Adipose tissue (tissue), 3 donors: ENCODE measurements around the gene NIPAL1. TPM values are rescaled to one million over a fixed set of nuclear protein-coding genes. Genes with fewer than 3 reads are reported as not detected.

Experiments used
- H3K27ac ChIP-seq: one replicate; pipeline ENCODE4 v1.5.1; 2013; ENCODE audit warnings: low read depth, low read length
- WGBS, 3 donors: extraction: QIAGEN DNeasy Blood & Tissue Kit; methylation state at CpG; one replicate each; pipeline ENCODE4 v1.1.7; 2013; 5-methylcytosine and 5-hydroxymethylcytosine counted together
- polyA plus RNA-seq, 3 donors: library from polyadenylated mRNA; stranded (reverse); fragments of 200-250 nt; gene quantifications; one replicate each; pipeline ENCODE4 v1.2.3, GENCODE V29; 2013
- donor health status: healthy with polysubstance abuse.
- donor health status: Bipolar disorder and iron deficiency.
- donor health status: healthy.

NIPAL1 gene
- polyA plus RNA-seq, 3 donors = 0.11 to 0.77 (median 0.58) TPM

- 47 to 76% (median 63%) methylated on average over 1 of the region's 1 CpG for WGBS, 3 donors
- H3K27ac ChIP-seq = no peak overlapping the region
These were observed 31.3 kb downstream of the NIPAL1 start for GRCh38 chr4:48047896-48048295.

- 73 to 92% (median 78%) methylated on average over 8 of the region's 8 CpGs for WGBS, 3 donors
- H3K27ac ChIP-seq = no peak overlapping the region
These were observed 32.9 kb downstream of the NIPAL1 start for GRCh38 chr4:48049483-48049882.

GRCh38 chr4:48051078-48051477 lies 34.5 kb downstream of the NIPAL1 start:
- no peak overlapping the region for H3K27ac ChIP-seq

GRCh38 chr4:48058617-48059530 lies 42.3 kb downstream of the NIPAL1 start:
- 70 to 79% (median 73%) methylated on average over 5 of the region's 5 CpGs for WGBS, 3 donors
- no peak overlapping the region for H3K27ac ChIP-seq

More at GRCh38 chr4:48051078-48051477, 34.5 kb downstream of the NIPAL1 start:
- 82 to 88% (median 83%) methylated on average over 1 of the region's 1 CpG for WGBS, 3 donors

- 75 to 84% (median 80%) methylated on average over 3 of the region's 3 CpGs for whole genome bisulfite sequencing, 3 donors
These were observed 47.8 kb downstream of the NIPAL1 start for GRCh38 chr4:48064349-48064748.

GRCh38 chr4:48065587-48066052 lies 49.0 kb downstream of the NIPAL1 start:
- 93 to 100% (median 96%) methylated on average over 1 of the region's 1 CpG for WGBS, 3 donors
- no peak overlapping the region for H3K27ac ChIP-seq

More at GRCh38 chr4:48064349-48064748, 47.8 kb downstream of the NIPAL1 start:
- H3K27ac ChIP-seq = no peak overlapping the region

- 76 to 95% (median 80%) methylated on average over 9 of the region's 9 CpGs for whole genome bisulfite sequencing, 3 donors
These were observed 51.0 kb downstream of the NIPAL1 start for GRCh38 chr4:48067536-48067935.

GRCh38 chr4:48068182-48068581 lies 51.6 kb downstream of the NIPAL1 start:
- 70 to 84% (median 76%) methylated on average over 2 of the region's 2 CpGs for WGBS, 3 donors
- H3K27ac ChIP-seq = no peak overlapping the region

More at GRCh38 chr4:48067536-48067935, 51.0 kb downstream of the NIPAL1 start:
- no peak overlapping the region for H3K27ac ChIP-seq

- no peak overlapping the region for H3K27ac ChIP-seq
- WGBS, 3 donors = 46 to 79% (median 73%) methylated on average over 2 of the region's 2 CpGs
These were observed 52.5 kb downstream of the NIPAL1 start for GRCh38 chr4:48069026-48069425.

- H3K27ac ChIP-seq = no peak overlapping the region
- WGBS, 3 donors = 65 to 91% (median 90%) methylated on average over 3 of the region's 3 CpGs
These were observed 54.6 kb downstream of the NIPAL1 start for GRCh38 chr4:48071191-48071590.

GRCh38 chr4:48073567-48074103 lies 57.1 kb downstream of the NIPAL1 start:
- no peak overlapping the region for H3K27ac ChIP-seq
- 50 to 57% (median 54%) methylated on average over 3 of the region's 3 CpGs for WGBS, 3 donors

- WGBS, 3 donors = 76 to 100% (median 90%) methylated on average over 1 of the region's 1 CpG
- no peak overlapping the region for H3K27ac ChIP-seq
These were observed 58.1 kb downstream of the NIPAL1 start for GRCh38 chr4:48074657-48075056.

- 68 to 96% (median 93%) methylated on average over 2 of the region's 2 CpGs for WGBS, 3 donors
- H3K27ac ChIP-seq = no peak overlapping the region
These were observed 61.9 kb downstream of the NIPAL1 start for GRCh38 chr4:48078425-48078824.

GRCh38 chr4:48078862-48079655 lies 62.5 kb downstream of the NIPAL1 start:
- no peak overlapping the region for H3K27ac ChIP-seq
- WGBS, 3 donors = 61 to 76% (median 75%) methylated on average over 5 of the region's 5 CpGs

- WGBS, 3 donors = 58 to 73% (median 64%) methylated on average over 3 of the region's 3 CpGs
- H3K27ac ChIP-seq = no peak overlapping the region
These were observed 63.4 kb downstream of the NIPAL1 start for GRCh38 chr4:48079972-48080391.

- 67 to 70% (median 68%) methylated on average over 1 of the region's 1 CpG for WGBS, 3 donors
- H3K27ac ChIP-seq = no peak overlapping the region
These were observed 64.6 kb downstream of the NIPAL1 start for GRCh38 chr4:48081196-48081595.

GRCh38 chr4:48082956-48083355 lies 66.4 kb downstream of the NIPAL1 start:
- WGBS, 3 donors = 74 to 90% (median 85%) methylated on average over 2 of the region's 2 CpGs
- H3K27ac ChIP-seq = no peak overlapping the region

- H3K27ac ChIP-seq = no peak overlapping the region
- 66 to 68% (median 68%) methylated on average over 8 of the region's 8 CpGs for WGBS, 3 donors
These were observed 69.4 kb downstream of the NIPAL1 start for GRCh38 chr4:48085821-48086589.
